DMS53 treated with DMSO at 0.1 percent for 48 hours (cell line): ENCODE data around the gene STOX2.

Source experiments
- DNase-seq: peaks from one replicate; lab custom pipeline; 2025; ENCODE audit not compliant: unreplicated experiment; lab: John Stamatoyannopoulos, UW

The STOX2 gene

GRCh38 chr4:183985786-183986185, 80.7 kb downstream of the STOX2 start:
- DNase-seq = no peak

GRCh38 chr4:183986291-183986970, 81.3 kb downstream of the STOX2 start:
- DNase-seq = no peak

- DNase-seq = peak; percentile 65
Measured at GRCh38 chr4:183986971-183987946, 82.2 kb downstream of the STOX2 start.

GRCh38 chr4:183987987-183988392, 82.9 kb downstream of the STOX2 start:
- peak; percentile 83 for DNase-seq

- no peak for DNase-seq
Measured at GRCh38 chr4:183988874-183989273, 83.8 kb downstream of the STOX2 start.

- DNase-seq = no peak
Measured at GRCh38 chr4:183989461-183989860, 84.4 kb downstream of the STOX2 start.

- no peak for DNase-seq
Measured at GRCh38 chr4:183989931-183990330, 84.8 kb downstream of the STOX2 start.

- no peak for DNase-seq
Measured at GRCh38 chr4:183993676-183994075, 88.6 kb downstream of the STOX2 start.

- no peak for DNase-seq
Measured at GRCh38 chr4:183995570-183995969, 90.5 kb downstream of the STOX2 start.

GRCh38 chr4:183996868-183997267, 91.8 kb downstream of the STOX2 start:
- DNase-seq = no peak

GRCh38 chr4:183999435-183999834, 94.3 kb downstream of the STOX2 start:
- no peak for DNase-seq

GRCh38 chr4:184000457-184001396, 95.6 kb downstream of the STOX2 start:
- no peak for DNase-seq

- DNase-seq = no peak
Measured at GRCh38 chr4:184003433-184003832, 98.3 kb downstream of the STOX2 start.

- DNase-seq = no peak
Measured at GRCh38 chr4:184007891-184008290, 102.8 kb downstream of the STOX2 start.

GRCh38 chr4:184010696-184011095, 105.6 kb downstream of the STOX2 start:
- no peak for DNase-seq

GRCh38 chr4:184011826-184012380, 106.8 kb downstream of the STOX2 start:
- DNase-seq = no peak

- DNase-seq = no peak
Measured at GRCh38 chr4:184012937-184013336, 107.8 kb downstream of the STOX2 start.

GRCh38 chr4:184014301-184014700, 109.2 kb downstream of the STOX2 start:
- no peak for DNase-seq

GRCh38 chr4:184016759-184017668, 111.9 kb downstream of the STOX2 start:
- no peak for DNase-seq

GRCh38 chr4:184019076-184019475, 114.0 kb downstream of the STOX2 start:
- no peak for DNase-seq
